Measurements from ENCODE around the gene RHBDL2.

Gene RHBDL2

GRCh38 chr1:38944547-38944946 lies 2.9 kb upstream of the RHBDL2 start:
- no peaks in the 10 kb centered on the region for H3K4me1 Mint-ChIP-seq
- ATAC-seq, result no peak
- peaks cover 3% of the 10 kb centered on the region for H3K9me3 Mint-ChIP-seq
- H3K4me3 Mint-ChIP-seq, result no peak overlapping the region
- no peaks in the 10 kb centered on the region for H3K36me3 Mint-ChIP-seq
- peaks cover 57% of the 10 kb centered on the region for H3K27me3 Mint-ChIP-seq
- no peak overlapping the region for H3K27ac Mint-ChIP-seq

- Mint-ChIP-seq H3K9me3 (peaks cover 3% of the 10 kb centered on the region), H3K36me3 (no peaks in the 10 kb centered on the region), H3K4me3 (no peak overlapping the region), H3K4me1 (no peaks in the 10 kb centered on the region), H3K27me3 (peaks cover 56% of the 10 kb centered on the region), H3K27ac (no peak overlapping the region)
- no peak for ATAC-seq
These were observed 1.2 kb upstream of the RHBDL2 start for GRCh38 chr1:38942664-38943428.

- Mint-ChIP-seq H3K27ac (no peak overlapping the region), H3K36me3 (no peaks in the 10 kb centered on the region), H3K4me1 (no peaks in the 10 kb centered on the region), H3K4me3 (no peak overlapping the region), H3K9me3 (no peaks in the 10 kb centered on the region), H3K27me3 (peaks cover 42% of the 10 kb centered on the region)
- ATAC-seq, result no peak
These were observed 537 bp downstream of the RHBDL2 start for GRCh38 chr1:38941093-38941492.

GRCh38 chr1:38940339-38941047 lies 1.1 kb downstream of the RHBDL2 start:
- H3K9me3 Mint-ChIP-seq, result no peaks in the 10 kb centered on the region
- no peaks in the 10 kb centered on the region for H3K4me1 Mint-ChIP-seq
- H3K4me3 Mint-ChIP-seq, result no peak overlapping the region
- H3K27ac Mint-ChIP-seq, result no peak overlapping the region
- peaks cover 42% of the 10 kb centered on the region for H3K27me3 Mint-ChIP-seq
- no peaks in the 10 kb centered on the region for H3K36me3 Mint-ChIP-seq
- no peak for ATAC-seq

GRCh38 chr1:38938722-38939260 lies 2.8 kb downstream of the RHBDL2 start:
- Mint-ChIP-seq H3K4me1 (no peaks in the 10 kb centered on the region), H3K36me3 (no peaks in the 10 kb centered on the region), H3K27me3 (peaks cover 27% of the 10 kb centered on the region), H3K27ac (no peak overlapping the region), H3K9me3 (no peaks in the 10 kb centered on the region), H3K4me3 (no peak overlapping the region)
- ATAC-seq, result no peak

GRCh38 chr1:38932571-38932970 lies 9.1 kb downstream of the RHBDL2 start:
- Mint-ChIP-seq H3K4me3 (no peak overlapping the region), H3K9me3 (no peaks in the 10 kb centered on the region), H3K27me3 (peaks cover 13% of the 10 kb centered on the region), H3K36me3 (no peaks in the 10 kb centered on the region), H3K27ac (no peak overlapping the region), H3K4me1 (no peaks in the 10 kb centered on the region)
- ATAC-seq, result no peak

GRCh38 chr1:38929476-38929875 lies 12.2 kb downstream of the RHBDL2 start:
- ATAC-seq, result no peak
- Mint-ChIP-seq H3K9me3 (no peaks in the 10 kb centered on the region), H3K27me3 (peaks cover 13% of the 10 kb centered on the region), H3K4me3 (no peak overlapping the region), H3K36me3 (no peaks in the 10 kb centered on the region), H3K4me1 (no peaks in the 10 kb centered on the region), H3K27ac (no peak overlapping the region)

- H3K9me3 Mint-ChIP-seq, result no peaks in the 10 kb centered on the region
These were observed 12.6 kb downstream of the RHBDL2 start for GRCh38 chr1:38929054-38929453.

GRCh38 chr1:38926091-38926490 lies 15.5 kb downstream of the RHBDL2 start:
- no peaks in the 10 kb centered on the region for H3K9me3 Mint-ChIP-seq
- H3K4me3 Mint-ChIP-seq, result no peak overlapping the region
- no peak for ATAC-seq
- no peak overlapping the region for H3K27ac Mint-ChIP-seq
- no peaks in the 10 kb centered on the region for H3K27me3 Mint-ChIP-seq
- no peaks in the 10 kb centered on the region for H3K36me3 Mint-ChIP-seq
- H3K4me1 Mint-ChIP-seq, result no peaks in the 10 kb centered on the region

More at GRCh38 chr1:38929054-38929453, 12.6 kb downstream of the RHBDL2 start:
- no peak for ATAC-seq
- no peaks in the 10 kb centered on the region for H3K36me3 Mint-ChIP-seq
- no peaks in the 10 kb centered on the region for H3K4me1 Mint-ChIP-seq
- no peak overlapping the region for H3K4me3 Mint-ChIP-seq
- no peak overlapping the region for H3K27ac Mint-ChIP-seq
- peaks cover 13% of the 10 kb centered on the region for H3K27me3 Mint-ChIP-seq

GRCh38 chr1:38925391-38925790 lies 16.2 kb downstream of the RHBDL2 start:
- Mint-ChIP-seq H3K27ac (no peak overlapping the region), H3K4me3 (no peak overlapping the region), H3K27me3 (no peaks in the 10 kb centered on the region)

GRCh38 chr1:38923607-38924006 lies 18.0 kb downstream of the RHBDL2 start:
- Mint-ChIP-seq H3K4me3 (no peak overlapping the region), H3K27me3 (no peaks in the 10 kb centered on the region), H3K36me3 (no peaks in the 10 kb centered on the region), H3K27ac (no peak overlapping the region), H3K9me3 (no peaks in the 10 kb centered on the region), H3K4me1 (no peaks in the 10 kb centered on the region)
- ATAC-seq, result no peak

More at GRCh38 chr1:38925391-38925790, 16.2 kb downstream of the RHBDL2 start:
- Mint-ChIP-seq H3K4me1 (no peaks in the 10 kb centered on the region), H3K36me3 (no peaks in the 10 kb centered on the region), H3K9me3 (no peaks in the 10 kb centered on the region)
- no peak for ATAC-seq

GRCh38 chr1:38919130-38919529 lies 22.5 kb downstream of the RHBDL2 start:
- H3K4me1 Mint-ChIP-seq, result no peaks in the 10 kb centered on the region
- no peak overlapping the region for H3K4me3 Mint-ChIP-seq
- no peak overlapping the region for H3K27ac Mint-ChIP-seq
- no peaks in the 10 kb centered on the region for H3K36me3 Mint-ChIP-seq
- no peaks in the 10 kb centered on the region for H3K27me3 Mint-ChIP-seq
- ATAC-seq, result no peak
- H3K9me3 Mint-ChIP-seq, result no peaks in the 10 kb centered on the region

GRCh38 chr1:38918568-38918967 lies 23.1 kb downstream of the RHBDL2 start:
- H3K27ac Mint-ChIP-seq, result no peak overlapping the region
- H3K27me3 Mint-ChIP-seq, result no peaks in the 10 kb centered on the region

GRCh38 chr1:38917772-38918171 lies 23.9 kb downstream of the RHBDL2 start:
- no peak overlapping the region for H3K4me3 Mint-ChIP-seq
- no peaks in the 10 kb centered on the region for H3K36me3 Mint-ChIP-seq
- no peaks in the 10 kb centered on the region for H3K9me3 Mint-ChIP-seq
- H3K27me3 Mint-ChIP-seq, result no peaks in the 10 kb centered on the region
- no peaks in the 10 kb centered on the region for H3K4me1 Mint-ChIP-seq
- H3K27ac Mint-ChIP-seq, result no peak overlapping the region
- no peak for ATAC-seq

More at GRCh38 chr1:38918568-38918967, 23.1 kb downstream of the RHBDL2 start:
- no peak overlapping the region for H3K4me3 Mint-ChIP-seq
- ATAC-seq, result no peak
- H3K36me3 Mint-ChIP-seq, result no peaks in the 10 kb centered on the region
- H3K4me1 Mint-ChIP-seq, result no peaks in the 10 kb centered on the region
- no peaks in the 10 kb centered on the region for H3K9me3 Mint-ChIP-seq

- H3K9me3 Mint-ChIP-seq, result no peaks in the 10 kb centered on the region
- no peak for ATAC-seq
- H3K36me3 Mint-ChIP-seq, result no peaks in the 10 kb centered on the region
- H3K4me3 Mint-ChIP-seq, result no peak overlapping the region
- no peaks in the 10 kb centered on the region for H3K4me1 Mint-ChIP-seq
- H3K27ac Mint-ChIP-seq, result no peak overlapping the region
- H3K27me3 Mint-ChIP-seq, result no peaks in the 10 kb centered on the region
These were observed 24.3 kb downstream of the RHBDL2 start for GRCh38 chr1:38917337-38917736.
